Measurements from ENCODE around the gene EXOC5. TPM values are rescaled to one million over a fixed set of nuclear protein-coding genes. Genes with fewer than 3 reads are reported as not detected.
A peak's percentile ranks its signal among the peaks of the same experiment; 100 is the strongest.

EXOC5 gene, protein sequence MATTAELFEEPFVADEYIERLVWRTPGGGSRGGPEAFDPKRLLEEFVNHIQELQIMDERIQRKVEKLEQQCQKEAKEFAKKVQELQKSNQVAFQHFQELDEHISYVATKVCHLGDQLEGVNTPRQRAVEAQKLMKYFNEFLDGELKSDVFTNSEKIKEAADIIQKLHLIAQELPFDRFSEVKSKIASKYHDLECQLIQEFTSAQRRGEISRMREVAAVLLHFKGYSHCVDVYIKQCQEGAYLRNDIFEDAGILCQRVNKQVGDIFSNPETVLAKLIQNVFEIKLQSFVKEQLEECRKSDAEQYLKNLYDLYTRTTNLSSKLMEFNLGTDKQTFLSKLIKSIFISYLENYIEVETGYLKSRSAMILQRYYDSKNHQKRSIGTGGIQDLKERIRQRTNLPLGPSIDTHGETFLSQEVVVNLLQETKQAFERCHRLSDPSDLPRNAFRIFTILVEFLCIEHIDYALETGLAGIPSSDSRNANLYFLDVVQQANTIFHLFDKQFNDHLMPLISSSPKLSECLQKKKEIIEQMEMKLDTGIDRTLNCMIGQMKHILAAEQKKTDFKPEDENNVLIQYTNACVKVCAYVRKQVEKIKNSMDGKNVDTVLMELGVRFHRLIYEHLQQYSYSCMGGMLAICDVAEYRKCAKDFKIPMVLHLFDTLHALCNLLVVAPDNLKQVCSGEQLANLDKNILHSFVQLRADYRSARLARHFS
- total RNA-seq = 66.3 TPM
- long read RNA-seq, full-length matches to known transcripts = 75 of 88 reads
- long read RNA-seq, partial matches to known transcripts = 5 of 88 reads
- long read RNA-seq, other reads (novel, unspliced or antisense) = 8 of 88 reads

DNA sequence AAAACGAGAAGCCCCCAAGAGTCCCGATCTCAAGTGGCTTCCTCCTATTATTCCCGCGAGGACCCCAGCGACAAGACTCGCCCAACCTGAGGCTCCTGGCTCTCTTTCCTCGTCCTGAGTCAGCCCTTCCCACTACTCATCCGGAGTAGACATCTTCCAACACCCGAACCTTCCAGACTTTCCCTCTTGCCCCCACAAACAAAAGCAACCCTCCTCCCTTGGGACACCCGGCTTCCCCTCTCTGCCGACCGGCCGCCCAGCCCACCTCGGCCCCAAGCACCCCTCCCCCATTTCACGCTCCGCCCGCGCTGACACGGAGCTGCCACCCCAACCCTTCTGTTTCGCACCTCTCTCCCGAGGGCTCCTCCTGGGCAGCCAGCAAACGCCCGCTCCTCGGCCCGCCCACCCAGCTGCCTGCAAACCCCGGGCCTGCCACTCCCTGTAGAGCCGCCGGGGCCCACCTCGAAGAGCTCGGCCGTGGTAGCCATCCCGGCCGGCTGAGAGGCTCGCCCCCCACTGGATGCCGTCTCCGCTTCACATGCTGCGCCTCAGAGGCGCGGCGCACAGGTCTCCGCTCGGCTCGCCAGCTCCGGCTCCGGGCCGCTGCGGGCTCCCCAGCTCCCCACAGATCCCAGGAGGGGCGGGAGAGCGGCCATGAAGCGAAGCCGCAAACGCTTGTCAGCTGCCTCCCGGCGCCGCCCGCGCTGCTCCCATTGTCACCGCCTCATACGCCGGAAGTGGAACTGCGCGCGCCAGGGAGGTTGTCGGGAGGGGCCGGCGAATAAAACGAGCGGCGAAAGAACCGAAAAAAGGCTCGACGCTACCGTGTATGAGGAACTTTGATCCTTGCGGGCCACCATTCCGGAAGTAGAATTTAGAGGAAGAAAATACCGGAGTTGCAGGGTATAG is at the start of gene EXOC5, which contains the start of gene AP5M1:
Gene EXOC5 (minus strand): TSS at position 745 of the 909 bp plus-strand sequence. CDS start 257 bp downstream, at position 488.
Gene AP5M1 (plus strand): TSS at position 811 of the 909 bp plus-strand sequence. CDS start 344 bp downstream, outside the sequence.
- no peak for TF ChIP-seq CTCF (IDR thresholded peaks at IDR 0.05)
- ATAC-seq (peak; percentile 96), DNase-seq (peak; percentile 96)
- intact Hi-C loops (cut with DNase I) = no loop called here
- Histone ChIP-seq H3K36me3 (no peaks in the 10 kb centered on the region), H3K27ac (peak within 1 kb of the TSS; percentile 94), H3K9me3 (no peaks in the 10 kb centered on the region), H3K4me3 (peak within 1 kb of the TSS; percentile 87), H3K27me3 (no peaks in the 10 kb centered on the region), H3K4me1 (peaks cover 40% of the 10 kb centered on the region)

DNA sequence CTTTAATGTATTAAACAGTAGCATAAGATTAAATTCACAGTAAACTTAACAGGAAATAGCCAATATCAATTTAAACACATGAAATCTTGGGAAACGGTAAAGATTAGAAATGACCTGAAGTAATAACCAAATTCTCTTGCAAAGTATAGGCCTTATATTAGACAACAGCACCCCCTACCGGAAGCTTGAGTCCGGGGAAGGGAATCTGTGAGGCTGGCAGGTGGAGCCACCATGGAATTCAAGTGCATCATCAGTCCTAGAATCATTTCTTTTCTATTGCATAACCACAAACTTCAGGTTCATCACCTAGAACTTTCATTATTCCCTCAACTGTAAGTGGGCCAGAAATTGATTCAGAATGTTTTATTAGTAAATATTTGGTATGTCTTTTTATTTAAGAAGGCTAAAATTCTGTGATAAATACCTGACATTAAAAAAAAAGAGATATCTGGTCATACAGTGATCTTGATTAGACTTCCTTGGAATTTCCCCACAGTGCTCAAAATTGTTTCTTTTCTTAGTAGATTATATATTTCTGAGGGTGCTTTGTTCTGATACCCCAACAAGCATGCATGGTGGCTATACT is 48.6 kb upstream of the EXOC5 start:
- Histone ChIP-seq H3K27me3 (no peaks in the 10 kb centered on the region), H3K4me3 (no peak overlapping the region), H3K9me3 (no peaks in the 10 kb centered on the region), H3K4me1 (no peaks in the 10 kb centered on the region), H3K36me3 (no peaks in the 10 kb centered on the region), H3K27ac (no peak overlapping the region)
- TF ChIP-seq CTCF (IDR thresholded peaks at IDR 0.05) = peak; percentile 92
- ATAC-seq = peak; percentile 90
- peak; percentile 64 for DNase-seq
- intact Hi-C loops (cut with DNase I) = no loop called here

DNA sequence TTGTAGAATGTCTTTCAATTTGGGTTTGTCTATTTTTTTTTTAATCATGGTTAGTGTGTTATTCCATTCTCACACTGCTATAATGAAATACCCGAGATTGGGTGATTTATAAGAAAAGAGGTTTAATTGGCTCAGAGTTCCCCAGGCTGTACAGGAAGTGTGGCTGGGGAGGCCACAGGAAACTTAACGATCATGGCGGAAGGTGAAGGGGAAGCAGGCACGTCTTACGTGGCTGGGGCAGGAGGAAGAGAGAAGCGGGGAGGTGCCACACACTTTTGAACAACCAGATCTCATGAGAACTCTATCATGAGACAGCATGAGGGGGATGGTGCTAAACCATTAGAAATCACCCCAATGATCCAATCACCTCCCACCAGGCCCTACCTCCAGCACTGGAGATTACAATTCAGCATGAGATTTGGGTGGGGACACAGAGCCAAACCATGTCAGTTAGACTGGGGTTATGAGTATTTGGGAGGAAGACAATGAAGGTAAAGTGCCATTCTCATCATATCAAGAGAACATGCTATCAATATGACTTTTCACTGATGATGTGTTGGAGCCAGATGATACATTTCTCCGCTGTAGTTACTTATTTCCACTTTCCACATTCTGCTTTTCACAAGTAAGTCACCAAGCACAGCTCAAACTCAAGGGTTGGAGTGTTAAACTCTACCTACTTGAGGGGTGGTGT is 45.8 kb upstream of the EXOC5 start:
- no peak for DNase-seq
- Histone ChIP-seq H3K4me3 (no peak overlapping the region), H3K27ac (no peak overlapping the region), H3K36me3 (no peaks in the 10 kb centered on the region), H3K27me3 (no peaks in the 10 kb centered on the region), H3K9me3 (no peaks in the 10 kb centered on the region), H3K4me1 (no peaks in the 10 kb centered on the region)
- no peak for TF ChIP-seq CTCF (IDR thresholded peaks at IDR 0.05)
- intact Hi-C loops (cut with DNase I) = no loop called here
- ATAC-seq = no peak

DNA sequence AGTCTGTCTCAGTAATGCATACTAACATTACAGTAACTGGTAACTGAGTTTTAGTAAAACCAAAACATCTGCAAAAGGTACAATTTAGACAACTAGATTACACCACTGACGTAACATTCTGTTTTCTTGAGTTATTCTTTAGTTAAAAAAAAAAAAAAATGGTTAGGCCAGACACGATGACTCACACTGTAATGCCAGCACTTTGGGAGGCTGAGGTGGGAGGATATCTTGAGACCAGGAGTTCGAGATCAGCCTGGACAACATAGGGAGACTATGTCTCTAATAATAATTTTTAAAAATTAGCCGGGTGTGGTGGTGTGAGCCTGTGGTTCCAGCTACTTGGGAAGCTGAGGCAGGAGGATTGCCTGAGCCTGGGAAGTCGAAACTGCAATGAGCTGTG is 34.2 kb upstream of the EXOC5 start:
- Histone ChIP-seq H3K27ac (no peak overlapping the region), H3K4me1 (no peaks in the 10 kb centered on the region), H3K9me3 (no peaks in the 10 kb centered on the region), H3K4me3 (no peak overlapping the region), H3K36me3 (no peaks in the 10 kb centered on the region), H3K27me3 (no peaks in the 10 kb centered on the region)
- ATAC-seq (no peak), DNase-seq (no peak)
- intact Hi-C loops (cut with DNase I) = no loop called here
- no peak for TF ChIP-seq CTCF (IDR thresholded peaks at IDR 0.05)

Data from upper lobe of right lung (tissue), 1 donor.